GM21576 (cell line): ENCODE data around the gene MICB.

Experiments used
- ATAC-seq: cut with Tn5 transposase; IDR thresholded peaks from one replicate; pipeline ENCODE4 v1.9.1; 2021; ENCODE audit warnings: mild to moderate bottlenecking, moderate library complexity; ENCODE audit not compliant: unreplicated experiment

The MICB gene

DNA sequence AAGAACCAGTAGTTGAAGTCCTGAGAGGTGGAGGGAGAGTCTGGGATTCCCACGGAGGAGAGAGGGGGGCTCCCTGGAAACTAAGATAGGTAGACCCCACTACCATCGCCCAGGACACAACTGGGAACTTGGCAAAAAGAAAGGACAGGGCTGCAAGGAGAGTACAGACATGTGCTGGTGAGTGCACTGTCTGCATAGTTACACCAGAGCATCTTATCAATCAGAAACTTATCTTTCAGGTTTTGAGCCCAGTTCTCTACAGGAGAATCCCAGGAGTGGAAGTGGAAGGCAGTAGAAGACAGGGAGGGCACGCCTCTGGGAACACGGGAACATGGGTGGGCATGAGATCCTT is 61.6 kb downstream of the MICB start:
- no peak for ATAC-seq

DNA sequence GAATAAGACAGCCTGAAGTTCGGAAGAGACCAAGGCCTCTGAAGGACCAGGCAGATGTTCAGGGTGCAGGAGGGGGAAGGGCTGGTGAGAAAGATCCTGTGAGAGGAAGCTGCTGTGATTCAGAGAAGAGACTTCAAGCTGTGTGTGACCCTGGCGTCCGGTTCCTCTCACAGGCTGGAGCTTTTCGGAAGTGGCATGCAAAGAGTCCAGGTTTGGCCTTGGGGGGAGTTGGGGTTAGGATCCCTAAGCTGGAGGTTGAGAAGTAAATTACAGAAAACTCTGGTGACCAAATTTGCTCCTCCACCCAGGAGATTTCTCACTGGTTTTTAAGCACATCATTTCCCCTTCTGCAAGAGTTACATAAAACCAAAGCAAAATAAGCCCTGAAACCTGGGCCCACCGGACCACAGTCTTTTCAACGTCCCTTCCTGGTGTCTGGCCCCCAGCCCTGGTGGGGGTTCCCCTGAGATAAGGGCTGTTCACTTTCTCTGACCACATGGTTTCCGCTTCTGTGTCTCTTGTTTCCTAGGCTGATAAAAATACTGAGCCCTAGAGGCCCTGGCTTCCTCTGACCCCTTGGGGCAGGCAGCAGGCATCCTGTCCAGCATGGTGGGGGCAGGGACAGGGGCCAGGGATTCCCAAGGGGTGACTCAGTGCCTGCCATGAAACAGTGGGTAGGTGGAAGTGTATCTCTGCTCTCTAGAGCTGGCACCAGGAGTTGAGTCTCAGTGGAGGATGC is 62.2 kb downstream of the MICB start:
- peak; percentile 51 for ATAC-seq

DNA sequence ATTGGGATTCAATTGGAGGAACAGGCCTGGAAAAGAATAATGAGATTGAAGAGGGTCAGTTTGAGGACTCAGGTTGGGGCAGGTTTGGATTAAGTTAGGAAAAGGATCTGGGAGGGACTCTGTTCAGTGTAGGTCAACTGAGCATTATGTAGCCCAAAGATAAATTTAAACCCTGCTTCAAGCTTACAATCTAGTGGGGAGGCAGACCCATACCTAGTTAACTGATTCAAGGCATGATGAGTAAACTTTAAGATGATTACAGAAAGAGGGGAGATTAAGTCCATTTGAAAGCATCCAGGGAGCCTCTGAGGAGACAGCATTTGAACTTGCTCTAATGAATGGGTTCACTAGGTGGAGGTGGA is 62.7 kb downstream of the MICB start:
- peak; percentile 6 for ATAC-seq
